ENCODE results near the gene CALN1. TPM values are rescaled to one million over a fixed set of nuclear protein-coding genes. Genes with fewer than 3 reads are reported as not detected.

CALN1 gene
- total and polyA plus RNA-seq, 2 of the 8 experiments (the other 6 are each of a cell fraction or from before 2014, with no cell fraction given): 6.4 to 15.2 TPM

- H3K9ac ChIP-seq (replicated peaks in 1 of 4; ENCODE audit: extremely low read depth in 1 of 4, low read depth in 3 of 4, low read length in 3 of 4): no peak overlapping the region
- no peak overlapping the region for H3K4me3 ChIP-seq (ENCODE audit: extremely low read depth in 1 of 4, insufficient read depth in 2 of 4, low read depth in 3 of 4, low read length in 4 of 4)
- H3K23me2 ChIP-seq (ENCODE audit: low read depth, low read length): no peaks in the 10 kb centered on the region
- ChIA-PET CTCF (ENCODE audit: partially characterized antibody) (no interaction called here), POLR2A (ENCODE audit: partially characterized antibody) (no interaction called here)
- H3K4me1 ChIP-seq (replicated peaks in 1 of 4; ENCODE audit: control insufficient read depth in 3 of 4, insufficient read depth in 4 of 4, low read length in 3 of 4): peaks cover 0 to 3% (median 0%) of the 10 kb centered on the region in 4 experiments; a peak in 2 of 7 replicates
- no peak overlapping the region for H2BK5ac ChIP-seq (ENCODE audit: low read depth, low read length)
- no peaks in the 10 kb centered on the region; a peak in 1 of 4 replicates for H3K79me2 ChIP-seq (ENCODE audit: control insufficient read depth in 1 of 2, insufficient read depth in 2 of 2, low read length in 2 of 2)
- H2AK5ac ChIP-seq (ENCODE audit: low read depth, low read length): no peak overlapping the region
- no peaks in the 10 kb centered on the region for H3K36me3 ChIP-seq (ENCODE audit: control insufficient read depth in 2 of 4, insufficient read depth in 4 of 4, low read length in 3 of 4)
- no peak overlapping the region for H3K14ac ChIP-seq (ENCODE audit: insufficient read length)
- H4K8ac ChIP-seq (ENCODE audit: extremely low read depth, insufficient read depth, low read length): no peak overlapping the region
- TF ChIP-seq BACH1 (IDR thresholded peaks at IDR 0.05; ENCODE audit: low read length) (no peak), MAFK (IDR thresholded peaks at IDR 0.05; ENCODE audit: low read depth, low read length) (no peak), JUN (IDR thresholded peaks at IDR 0.05; ENCODE audit: low read depth, low read length) (no peak), KDM1A (IDR thresholded peaks at IDR 0.05; ENCODE audit: borderline replicate concordance, low read length) (no peak), CTBP2 (IDR thresholded peaks at IDR 0.05; ENCODE audit: borderline replicate concordance, insufficient read depth, insufficient read length, low read length) (no peak), PHF8 (conservative IDR thresholded peaks at IDR 0.05; ENCODE audit: low read depth, low read length) (no peak), SRF (IDR thresholded peaks at IDR 0.05; ENCODE audit: low read depth, low read length) (no peak)
- H3K4me2 ChIP-seq (ENCODE audit: insufficient read depth in 1 of 2, low read depth in 2 of 2, low read length in 2 of 2): no peak overlapping the region
- WGBS, 2 experiments (ENCODE audit: extremely low coverage in 1 of 2, insufficient coverage in 1 of 2, insufficient read length in 1 of 2, insufficient replicate concordance in 2 of 2, low coverage in 1 of 2, low lambda C conversion rate in 2 of 2, missing lambda C conversion rate in 1 of 2): 89% methylated on average over 10 of the region's 10 CpGs; no CpG with 5 or more reads in 1 of the 2 experiments
- no peak overlapping the region for H3K18ac ChIP-seq (ENCODE audit: extremely low read depth, low read length)
- H3K56ac ChIP-seq (replicated peaks; ENCODE audit: insufficient read length, low read depth, low read length): no peak overlapping the region
- H3K9me3 ChIP-seq (ENCODE audit: insufficient read depth in 2 of 2, low read depth in 1 of 2, low read length in 1 of 2): 0 out of 4 replicates have a peak, but pooled peaks cover 0 to 4% of the 10 kb centered on the region in 2 experiments
- H2BK120ac ChIP-seq (replicated peaks; ENCODE audit: low read depth, low read length): no peak overlapping the region
- H3K79me1 ChIP-seq (ENCODE audit: low read depth, low read length): no peaks in the 10 kb centered on the region; the same call in 1 of the 2 replicates
- no peak overlapping the region for H2BK20ac ChIP-seq (ENCODE audit: low read length)
- no peak overlapping the region for H3K27ac ChIP-seq (ENCODE audit: low read depth, low read length)
- H2AFZ ChIP-seq (ENCODE audit: low read length): no peak overlapping the region
- H3K27me3 ChIP-seq (replicated peaks in 1 of 4; ENCODE audit: control insufficient read depth in 3 of 4, extremely low read depth in 1 of 4, insufficient read depth in 3 of 4, low read length in 3 of 4): no peaks in the 10 kb centered on the region
- no peak overlapping the region for H4K91ac ChIP-seq (replicated peaks; ENCODE audit: insufficient read length, low read length)
- no peaks in the 10 kb centered on the region for H4K20me1 ChIP-seq (replicated peaks in 1 of 2; ENCODE audit: control insufficient read depth in 1 of 2, insufficient read depth in 2 of 2, low read length in 2 of 2)
- H3K4ac ChIP-seq (replicated peaks; ENCODE audit: insufficient read length, low read depth, low read length): no peak overlapping the region
- DNase-seq (ENCODE audit: low read depth in 1 of 2, low spot score in 2 of 2): no peak
- H2BK12ac ChIP-seq (ENCODE audit: low read depth, low read length): no peak overlapping the region
- FAIRE-seq: no peak
- H4K5ac ChIP-seq (ENCODE audit: insufficient read length, low read depth, low read length): no peak overlapping the region
- H2BK15ac ChIP-seq (ENCODE audit: low read length): no peak overlapping the region
- H3K23ac ChIP-seq (ENCODE audit: insufficient read length): no peak overlapping the region
These were observed 167.2 kb downstream of the CALN1 start for GRCh38 chr7:72244826-72245398.

Data from H1 (cell line).